Parathyroid adenoma (tissue), 2 donors: Measurements from ENCODE around the gene KCNJ3.

ENCODE experiments used
- H2AFZ ChIP-seq: fragments of 300-600 bp; sonication (generic); one replicate; pipeline ENCODE4 v1.7.0; 2017; ENCODE audit warnings: antibody characterized with exemption, mild to moderate bottlenecking
- H3K27ac ChIP-seq: fragments of 300-600 bp; sonication (generic); one replicate; pipeline ENCODE4 v1.7.0; 2017
- H3K27me3 ChIP-seq: fragments of 300-600 bp; sonication (generic); one replicate; pipeline ENCODE4 v1.7.0; 2017; ENCODE audit warnings: low read length; ENCODE audit not compliant: control insufficient read depth, insufficient read depth
- H3K36me3 ChIP-seq: fragments of 300-600 bp; sonication (generic); one replicate; pipeline ENCODE4 v1.7.0; 2017; ENCODE audit warnings: low read length; ENCODE audit not compliant: control insufficient read depth, insufficient read depth
- H3K4me1 ChIP-seq: fragments of 300-600 bp; sonication (generic); one replicate; pipeline ENCODE4 v1.7.0; 2017; ENCODE audit warnings: control low read depth
- H3K4me2 ChIP-seq: fragments of 300-600 bp; sonication (generic); one replicate; pipeline ENCODE4 v1.7.0; 2017; ENCODE audit warnings: low read length
- H3K4me3 ChIP-seq: fragments of 300-600 bp; sonication (generic); one replicate; pipeline ENCODE4 v1.7.0; 2017; ENCODE audit warnings: low read depth, low read length
- H3K79me2 ChIP-seq: fragments of 300-600 bp; sonication (generic); one replicate; pipeline ENCODE4 v1.7.0; 2017; ENCODE audit warnings: control low read depth
- H3K9ac ChIP-seq: fragments of 300-600 bp; sonication (generic); one replicate; pipeline ENCODE4 v1.7.0; 2017; ENCODE audit warnings: mild to moderate bottlenecking
- H3K9me3 ChIP-seq: fragments of 300-600 bp; sonication (generic); one replicate; pipeline ENCODE4 v1.7.0; 2017; ENCODE audit warnings: low read length; ENCODE audit not compliant: control insufficient read depth
- TF ChIP-seq, protein P1 (sequence below): fragments of 300-600 bp; sonication (generic); IDR thresholded peaks from one replicate; pipeline ENCODE4 v1.7.0; 2017; ENCODE audit warnings: antibody characterized with exemption, mild to moderate bottlenecking
- donor health status: primary hyperparathyroidism.

Gene KCNJ3

DNA sequence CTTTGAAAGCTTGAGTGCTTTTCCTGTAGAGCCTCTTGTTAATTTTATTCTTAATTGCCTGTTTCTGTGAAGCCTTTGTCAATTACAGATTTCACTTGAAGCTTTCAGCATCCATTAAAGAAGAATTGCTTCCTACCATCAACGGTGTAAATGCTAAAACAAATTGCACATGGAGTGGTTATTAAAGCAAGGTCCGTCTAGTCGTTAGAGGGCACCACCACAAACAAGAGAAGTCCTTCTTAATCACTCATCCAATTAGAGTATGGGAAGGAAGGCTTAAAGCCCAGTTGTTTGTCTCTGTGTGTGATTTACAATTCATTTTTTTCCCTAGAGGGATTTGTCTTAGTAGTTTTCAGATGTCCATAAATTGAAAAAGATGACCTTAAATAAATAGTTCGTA lies 1.6 kb downstream of the KCNJ3 start:
- no peaks in the 10 kb centered on the region for H3K36me3 ChIP-seq
- H3K4me2 ChIP-seq = no peak overlapping the region
- H2AFZ ChIP-seq = no peak overlapping the region
- H3K4me3 ChIP-seq = no peak overlapping the region
- H3K27ac ChIP-seq = no peak overlapping the region
- TF ChIP-seq, protein P1, sequence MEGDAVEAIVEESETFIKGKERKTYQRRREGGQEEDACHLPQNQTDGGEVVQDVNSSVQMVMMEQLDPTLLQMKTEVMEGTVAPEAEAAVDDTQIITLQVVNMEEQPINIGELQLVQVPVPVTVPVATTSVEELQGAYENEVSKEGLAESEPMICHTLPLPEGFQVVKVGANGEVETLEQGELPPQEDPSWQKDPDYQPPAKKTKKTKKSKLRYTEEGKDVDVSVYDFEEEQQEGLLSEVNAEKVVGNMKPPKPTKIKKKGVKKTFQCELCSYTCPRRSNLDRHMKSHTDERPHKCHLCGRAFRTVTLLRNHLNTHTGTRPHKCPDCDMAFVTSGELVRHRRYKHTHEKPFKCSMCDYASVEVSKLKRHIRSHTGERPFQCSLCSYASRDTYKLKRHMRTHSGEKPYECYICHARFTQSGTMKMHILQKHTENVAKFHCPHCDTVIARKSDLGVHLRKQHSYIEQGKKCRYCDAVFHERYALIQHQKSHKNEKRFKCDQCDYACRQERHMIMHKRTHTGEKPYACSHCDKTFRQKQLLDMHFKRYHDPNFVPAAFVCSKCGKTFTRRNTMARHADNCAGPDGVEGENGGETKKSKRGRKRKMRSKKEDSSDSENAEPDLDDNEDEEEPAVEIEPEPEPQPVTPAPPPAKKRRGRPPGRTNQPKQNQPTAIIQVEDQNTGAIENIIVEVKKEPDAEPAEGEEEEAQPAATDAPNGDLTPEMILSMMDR = no peak
- H3K9me3 ChIP-seq = no peaks in the 10 kb centered on the region
- H3K79me2 ChIP-seq = no peaks in the 10 kb centered on the region
- H3K9ac ChIP-seq = no peak overlapping the region
- peaks cover 3% of the 10 kb centered on the region for H3K27me3 ChIP-seq
- no peaks in the 10 kb centered on the region for H3K4me1 ChIP-seq

DNA sequence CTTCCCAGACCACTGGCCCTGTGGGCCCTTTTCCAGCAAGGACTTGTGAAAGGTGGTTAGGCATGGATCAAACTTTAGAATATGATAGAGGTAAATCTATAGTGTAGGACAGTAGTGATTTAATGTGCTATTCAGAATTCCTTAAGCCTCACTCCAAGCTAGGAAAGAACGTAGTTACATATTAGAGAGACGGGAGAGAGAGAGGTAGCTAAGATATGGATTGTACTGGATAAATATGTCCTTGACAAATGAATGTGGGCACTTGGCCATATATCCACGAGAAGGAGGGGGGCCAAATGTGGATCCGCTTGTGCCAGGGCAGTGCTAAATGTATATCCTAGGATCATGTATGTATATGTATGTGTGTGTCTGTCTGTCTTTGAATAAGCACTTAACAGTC lies 6.5 kb downstream of the KCNJ3 start:
- Histone ChIP-seq H3K4me3 (no peak overlapping the region), H3K36me3 (no peaks in the 10 kb centered on the region), H3K27me3 (no peaks in the 10 kb centered on the region), H3K9ac (no peak overlapping the region), H2AFZ (no peak overlapping the region), H3K9me3 (no peaks in the 10 kb centered on the region), H3K4me1 (no peaks in the 10 kb centered on the region), H3K79me2 (no peaks in the 10 kb centered on the region), H3K27ac (no peak overlapping the region), H3K4me2 (no peak overlapping the region)
- TF ChIP-seq, protein P1 = no peak

- Histone ChIP-seq H3K4me2 (no peak overlapping the region), H3K79me2 (no peaks in the 10 kb centered on the region), H3K4me3 (no peak overlapping the region), H3K27me3 (no peaks in the 10 kb centered on the region), H3K36me3 (no peaks in the 10 kb centered on the region), H3K4me1 (no peaks in the 10 kb centered on the region), H3K9ac (no peak overlapping the region), H3K9me3 (no peaks in the 10 kb centered on the region), H3K27ac (no peak overlapping the region), H2AFZ (no peak overlapping the region)
- TF ChIP-seq, protein P1 = no peak
Observed at GRCh38 chr2:154706660-154707059, 8.2 kb downstream of the KCNJ3 start.

DNA sequence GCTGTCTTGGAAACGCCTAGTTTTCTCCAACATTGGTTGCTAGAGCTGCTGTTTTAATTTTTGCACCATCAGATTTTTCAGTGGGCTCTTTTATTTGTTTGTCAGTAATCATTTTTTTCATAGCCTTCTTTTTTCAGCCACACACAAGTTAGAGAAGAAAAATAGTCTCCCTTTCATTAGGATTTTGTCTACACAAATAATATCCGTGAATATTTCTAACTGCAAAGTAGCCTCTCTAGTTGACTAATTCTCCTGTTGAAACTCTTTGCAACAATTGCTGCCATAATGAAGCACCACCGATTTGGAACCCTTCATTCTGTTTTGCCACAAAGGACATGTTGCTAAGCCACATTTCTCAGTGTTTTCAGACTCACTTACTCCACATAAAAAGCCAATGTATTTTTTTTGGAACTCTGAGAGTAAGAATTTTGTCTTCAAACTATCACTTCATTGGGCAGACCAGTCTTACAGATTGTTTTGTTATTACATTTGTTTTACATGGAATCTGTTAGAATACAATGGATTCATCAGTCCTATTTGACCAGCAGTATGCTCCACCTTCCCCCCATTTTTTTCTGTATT lies 9.6 kb downstream of the KCNJ3 start:
- Histone ChIP-seq H2AFZ (no peak overlapping the region), H3K4me1 (no peaks in the 10 kb centered on the region), H3K4me3 (no peak overlapping the region), H3K9me3 (no peaks in the 10 kb centered on the region), H3K9ac (no peak overlapping the region), H3K4me2 (no peak overlapping the region), H3K79me2 (no peaks in the 10 kb centered on the region), H3K27ac (no peak overlapping the region), H3K27me3 (no peaks in the 10 kb centered on the region), H3K36me3 (no peaks in the 10 kb centered on the region)
- TF ChIP-seq, protein P1 = no peak

DNA sequence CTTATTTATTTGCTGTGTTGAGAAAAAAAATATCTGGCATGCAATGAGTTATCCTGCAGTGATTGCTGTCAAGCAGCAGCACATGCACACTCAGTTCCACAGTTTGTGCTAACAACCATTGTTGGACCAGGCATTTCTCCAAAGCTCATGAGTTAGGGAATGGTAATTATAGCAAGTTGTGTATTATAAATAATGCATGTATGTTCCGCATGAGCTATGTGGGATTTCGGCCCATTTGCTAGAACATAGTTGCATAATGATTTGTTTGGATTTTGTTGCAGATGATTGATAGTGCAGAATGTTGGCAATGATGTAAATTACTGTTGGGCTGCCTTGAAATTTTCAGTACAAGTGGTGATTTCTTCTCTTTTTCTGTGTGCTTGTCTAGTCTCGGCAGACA lies 10.7 kb downstream of the KCNJ3 start:
- peak overlapping the region; percentile 2 for H2AFZ ChIP-seq
- TF ChIP-seq, protein P1 = no peak
- no peaks in the 10 kb centered on the region for H3K9me3 ChIP-seq
- H3K27me3 ChIP-seq = no peaks in the 10 kb centered on the region
- no peaks in the 10 kb centered on the region for H3K79me2 ChIP-seq
- H3K4me2 ChIP-seq = no peak overlapping the region
- no peak overlapping the region for H3K9ac ChIP-seq
- no peak overlapping the region for H3K4me3 ChIP-seq
- no peaks in the 10 kb centered on the region for H3K4me1 ChIP-seq
- no peak overlapping the region for H3K27ac ChIP-seq
- no peaks in the 10 kb centered on the region for H3K36me3 ChIP-seq
